GM21723 (cell line): Measurements from ENCODE around the gene PGBD5.

Experiments used
- ATAC-seq: cut with Tn5 transposase; IDR thresholded peaks from one replicate; pipeline ENCODE4 v1.9.1; 2021; ENCODE audit warnings: mild to moderate bottlenecking, moderate library complexity; ENCODE audit not compliant: unreplicated experiment

Gene PGBD5

GRCh38 chr1:230308039-230308438 lies 118.1 kb downstream of the PGBD5 start:
- no peak for ATAC-seq

GRCh38 chr1:230307213-230307612 lies 118.9 kb downstream of the PGBD5 start:
- no peak for ATAC-seq

- ATAC-seq, result no peak
These were observed 120.0 kb downstream of the PGBD5 start for GRCh38 chr1:230306169-230306568.

- ATAC-seq, result no peak
These were observed 122.3 kb downstream of the PGBD5 start for GRCh38 chr1:230303822-230304221.

- ATAC-seq, result no peak
These were observed 123.1 kb downstream of the PGBD5 start for GRCh38 chr1:230303069-230303468.

- no peak for ATAC-seq
These were observed 124.3 kb downstream of the PGBD5 start for GRCh38 chr1:230301822-230302221.

GRCh38 chr1:230301322-230301721 lies 124.8 kb downstream of the PGBD5 start:
- no peak for ATAC-seq

GRCh38 chr1:230300322-230301301 lies 125.5 kb downstream of the PGBD5 start:
- ATAC-seq, result no peak

- no peak for ATAC-seq
These were observed 126.7 kb downstream of the PGBD5 start for GRCh38 chr1:230299191-230300006.

GRCh38 chr1:230295367-230295766 lies 130.8 kb downstream of the PGBD5 start:
- no peak for ATAC-seq

GRCh38 chr1:230293390-230293700 lies 132.8 kb downstream of the PGBD5 start:
- no peak for ATAC-seq

GRCh38 chr1:230292689-230293389 lies 133.3 kb downstream of the PGBD5 start:
- no peak for ATAC-seq

- no peak for ATAC-seq
These were observed 134.2 kb downstream of the PGBD5 start for GRCh38 chr1:230291731-230292620.

- ATAC-seq, result no peak
These were observed 136.8 kb downstream of the PGBD5 start for GRCh38 chr1:230289350-230289644.

- ATAC-seq, result no peak
These were observed 137.3 kb downstream of the PGBD5 start for GRCh38 chr1:230288641-230289349.

- ATAC-seq, result no peak
These were observed 138.3 kb downstream of the PGBD5 start for GRCh38 chr1:230287674-230288315.

- no peak for ATAC-seq
These were observed 139.3 kb downstream of the PGBD5 start for GRCh38 chr1:230286890-230287269.

GRCh38 chr1:230286166-230286889 lies 139.8 kb downstream of the PGBD5 start:
- no peak for ATAC-seq

GRCh38 chr1:230285351-230285750 lies 140.8 kb downstream of the PGBD5 start:
- no peak for ATAC-seq
